ENCODE measurements around the gene RXRB.

RXRB gene

GRCh38 chr6:33174784-33175183 lies 25.7 kb downstream of the RXRB start:
- peak; percentile 21 for DNase-seq

GRCh38 chr6:33173535-33174180 lies 26.8 kb downstream of the RXRB start:
- no peak for DNase-seq

- peak; percentile 28 for DNase-seq
Measured at GRCh38 chr6:33172688-33173534, 27.6 kb downstream of the RXRB start.

GRCh38 chr6:33171880-33172687 lies 28.4 kb downstream of the RXRB start:
- DNase-seq, result no peak

- DNase-seq, result no peak
Measured at GRCh38 chr6:33171016-33171879, 29.2 kb downstream of the RXRB start.

- no peak for DNase-seq
Measured at GRCh38 chr6:33170176-33171015, 30.1 kb downstream of the RXRB start.

- no peak for DNase-seq
Measured at GRCh38 chr6:33169291-33170175, 30.9 kb downstream of the RXRB start.

GRCh38 chr6:33168639-33169038 lies 31.8 kb downstream of the RXRB start:
- DNase-seq, result no peak

- DNase-seq, result no peak
Measured at GRCh38 chr6:33168284-33168601, 32.2 kb downstream of the RXRB start.

GRCh38 chr6:33167374-33168283 lies 32.8 kb downstream of the RXRB start:
- no peak for DNase-seq

GRCh38 chr6:33166811-33167210 lies 33.7 kb downstream of the RXRB start:
- no peak for DNase-seq

GRCh38 chr6:33166363-33166762 lies 34.1 kb downstream of the RXRB start:
- DNase-seq, result no peak

- no peak for DNase-seq
Measured at GRCh38 chr6:33165581-33166258, 34.7 kb downstream of the RXRB start.

GRCh38 chr6:33164665-33165373 lies 35.6 kb downstream of the RXRB start:
- DNase-seq, result no peak

GRCh38 chr6:33164176-33164575 lies 36.3 kb downstream of the RXRB start:
- DNase-seq, result no peak

- DNase-seq, result no peak
Measured at GRCh38 chr6:33163540-33163939, 36.9 kb downstream of the RXRB start.

- DNase-seq, result peak; percentile 77
Measured at GRCh38 chr6:33161354-33162331, 38.8 kb downstream of the RXRB start.
